GM12891 (cell line): ENCODE data around the gene ZNF385B.

Experiments used
- POLR2A ChIP-seq: IDR thresholded peaks from 2 replicates; pipeline ENCODE4 v1.6.1; 2011; ENCODE audit warnings: low read depth, low read length, control low read depth
- POLR2AphosphoS5 ChIP-seq: IDR thresholded peaks from 2 replicates; pipeline ENCODE4 v1.6.1; 2011; ENCODE audit warnings: low read depth, low read length, control low read depth
- SPI1 ChIP-seq: IDR thresholded peaks from 2 replicates; pipeline ENCODE4 v1.6.1; 2011; ENCODE audit warnings: low read depth, low read length, control low read depth
- TAF1 ChIP-seq: IDR thresholded peaks from 2 replicates; pipeline ENCODE4 v1.6.1; 2011; ENCODE audit warnings: low read depth, low read length, control low read depth

- no peak for TF ChIP-seq POLR2AphosphoS5
- TF ChIP-seq POLR2A = no peak
- no peak for TF ChIP-seq TAF1
- TF ChIP-seq SPI1 = no peak
These were observed 141.1 kb downstream of the ZNF385B start for GRCh38 chr2:179720173-179720772.
